B cell (primary cell): ENCODE results near the gene PMVK.

ENCODE experiments used
- CTCF ChIP-seq: fragments of 200-600 bp; IDR thresholded peaks from one replicate; pipeline ENCODE4 v1.8.0; 2022; ENCODE audit warnings: antibody characterized with exemption, mild to moderate bottlenecking
- EZH2 ChIP-seq: IDR thresholded peaks from 2 replicates; pipeline ENCODE4 v1.6.1; 2012; ENCODE audit warnings: borderline replicate concordance, low read depth, mild to moderate bottlenecking, moderate library complexity, low read length; ENCODE audit not compliant: insufficient read depth, poor library complexity, severe bottlenecking

DNA sequence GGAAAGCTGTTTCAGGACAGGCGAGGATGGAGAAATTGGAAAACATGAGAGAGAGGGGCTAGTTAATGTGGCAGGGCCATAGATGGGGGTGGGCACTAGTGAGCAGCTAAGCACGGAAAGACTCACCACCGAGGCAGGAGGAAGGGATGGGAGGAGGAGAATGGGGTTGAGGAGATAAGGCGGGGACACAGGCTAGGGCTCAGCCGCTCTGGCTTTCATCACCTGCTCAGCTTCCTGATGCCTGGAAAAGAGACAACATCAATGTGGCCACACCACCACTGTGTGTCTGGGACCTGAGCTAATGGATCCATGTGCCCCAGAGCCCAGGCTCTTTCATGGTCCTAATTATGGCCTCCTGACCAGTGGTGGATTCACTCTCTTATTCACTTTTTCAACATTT is 27.6 kb downstream of the PMVK start:
- no peak for TF ChIP-seq CTCF
- no peak for TF ChIP-seq EZH2
